GM12892 (cell line): Measurements from ENCODE around the gene DAZAP1.

Experiments used
- POLR2A ChIP-seq: IDR thresholded peaks from 2 replicates; pipeline ENCODE4 v1.6.1; 2011; ENCODE audit warnings: low read depth, low read length, control low read depth
- TAF1 ChIP-seq: IDR thresholded peaks from 2 replicates; pipeline ENCODE4 v1.6.1; 2011; ENCODE audit warnings: low read depth, mild to moderate bottlenecking, control low read depth, low read length, borderline replicate concordance

- TF ChIP-seq POLR2A (no peak), TAF1 (no peak)
These were observed 25.1 kb upstream of the DAZAP1 start for GRCh38 chr19:1382250-1382649.
